CD14-positive monocyte (primary cell): ENCODE results near the gene FGGY. TPM values are rescaled to one million over a fixed set of nuclear protein-coding genes. Genes with fewer than 3 reads are reported as not detected.

Experiments
- DNase-seq, 3 donors: peaks; one replicate each; pipeline ENCODE4 v3.0.0-alpha.2; 2011 to 2022
- H2AFZ ChIP-seq: 2 replicates; pipeline ENCODE4 v1.6.0; 2012; ENCODE audit warnings: mild to moderate bottlenecking, low read depth, low read length, inconsistent platforms; ENCODE audit not compliant: insufficient read depth, poor library complexity, severe bottlenecking
- H3K27ac ChIP-seq, 2 donors: 1 replicate in 1 of 2; 2 replicates in 1 of 2; pipeline ENCODE4 v1.5.1; 2012 to 2013; ENCODE audit warnings: low read length in 2 of 2, control low read depth in 1 of 2, inconsistent platforms in 1 of 2, low read depth in 1 of 2, mild to moderate bottlenecking in 1 of 2
- H3K27me3 ChIP-seq, 2 donors: one replicate each; pipeline versions ENCODE4 v1.6.0 to v1.6.1; 2011 to 2013; ENCODE audit warnings: low read length in 2 of 2; ENCODE audit not compliant: control insufficient read depth in 2 of 2, insufficient read depth in 2 of 2
- H3K36me3 ChIP-seq, 2 donors: replicated peaks in 1 of 2; 1 replicate in 1 of 2; 2 replicates in 1 of 2; pipeline versions ENCODE4 v1.5.1 to v1.6.1; 2012 to 2013; ENCODE audit warnings: low read length in 2 of 2, control low read depth in 1 of 2, inconsistent platforms in 1 of 2, mild to moderate bottlenecking in 1 of 2; ENCODE audit not compliant: insufficient read depth in 2 of 2, control insufficient read depth in 1 of 2
- H3K4me1 ChIP-seq, 2 donors: 1 replicate in 1 of 2; 2 replicates in 1 of 2; pipeline versions ENCODE4 v1.5.1 to v1.6.1; 2012 to 2013; ENCODE audit warnings: low read length in 2 of 2, control low read depth in 1 of 2, inconsistent platforms in 1 of 2, mild to moderate bottlenecking in 1 of 2, moderate library complexity in 1 of 2; ENCODE audit not compliant: insufficient read depth in 2 of 2, control insufficient read depth in 1 of 2
- H3K4me2 ChIP-seq: replicated peaks from 2 replicates; pipeline ENCODE3; 2012; ENCODE audit warnings: low read length, moderate library complexity, mild to moderate bottlenecking; ENCODE audit not compliant: poor library complexity, severe bottlenecking; ENCODE audit errors: extremely low read depth
- H3K4me3 ChIP-seq, 3 experiments: fragments of 200-600 bp in 1 of 3; sonication (generic) in 1 of 3; replicated peaks in 1 of 3; 1 replicate in 2 of 3; 2 replicates in 1 of 3; pipeline ENCODE4 v1.5.1; 2011 to 2013; ENCODE audit warnings: low read length in 3 of 3, mild to moderate bottlenecking in 3 of 3, control low read depth in 2 of 3, low read depth in 2 of 3, inconsistent platforms in 1 of 3, moderate library complexity in 1 of 3
- H3K79me2 ChIP-seq: 2 replicates; pipeline ENCODE4 v1.6.0; 2012; ENCODE audit warnings: mild to moderate bottlenecking, control low read depth, inconsistent platforms, low read length, moderate library complexity; ENCODE audit not compliant: insufficient read depth
- H3K9ac ChIP-seq: 2 replicates; pipeline ENCODE4 v1.6.0; 2017; ENCODE audit warnings: low read length, mild to moderate bottlenecking; ENCODE audit not compliant: insufficient read depth, poor library complexity, severe bottlenecking
- H3K9me3 ChIP-seq, 2 donors: replicated peaks in 1 of 2; 1 replicate in 1 of 2; 2 replicates in 1 of 2; pipeline versions ENCODE4 v1.5.1 to v1.6.1; 2012 to 2013; ENCODE audit warnings: low read length in 2 of 2, control low read depth in 1 of 2; ENCODE audit not compliant: control insufficient read depth in 1 of 2, insufficient read depth in 1 of 2
- H4K20me1 ChIP-seq: 2 replicates; pipeline ENCODE4 v1.6.0; 2012; ENCODE audit warnings: mild to moderate bottlenecking, low read length, control low read depth, moderate library complexity; ENCODE audit not compliant: insufficient read depth
- H3K27ac Mint-ChIP-seq, 7 donors: one replicate each; pipeline ENCODE4 v1.8.0; 2020; ENCODE audit warnings: mild to moderate bottlenecking in 7 of 7, mixed read lengths in 7 of 7, moderate library complexity in 6 of 7, inconsistent platforms in 2 of 7
- H3K27me3 Mint-ChIP-seq, 3 donors: one replicate each; pipeline ENCODE4 v1.8.0; 2021 to 2022; ENCODE audit warnings: low read depth in 3 of 3, mild to moderate bottlenecking in 3 of 3, mixed read lengths in 3 of 3, moderate library complexity in 3 of 3, inconsistent platforms in 1 of 3
- H3K36me3 Mint-ChIP-seq, 2 donors: one replicate each; pipeline ENCODE4 v1.8.0; 2020; ENCODE audit warnings: mixed read lengths in 2 of 2, inconsistent platforms in 1 of 2, mild to moderate bottlenecking in 1 of 2
- H3K4me1 Mint-ChIP-seq: one replicate; pipeline ENCODE4 v1.8.0; 2020; ENCODE audit warnings: mild to moderate bottlenecking, mixed read lengths
- H3K4me3 Mint-ChIP-seq, 2 donors: one replicate each; pipeline ENCODE4 v1.8.0; 2020; ENCODE audit warnings: mild to moderate bottlenecking in 2 of 2, mixed read lengths in 2 of 2, moderate library complexity in 1 of 2
- H3K9me3 Mint-ChIP-seq, 7 donors: one replicate each; pipeline ENCODE4 v1.8.0; 2020 to 2022; ENCODE audit warnings: mixed read lengths in 7 of 7, mild to moderate bottlenecking in 6 of 7, moderate library complexity in 6 of 7, inconsistent platforms in 2 of 7
- CTCF ChIP-seq: fragments of 200-600 bp; IDR thresholded peaks from one replicate; pipeline ENCODE4 v1.8.0; 2022; ENCODE audit warnings: antibody characterized with exemption, mild to moderate bottlenecking
- WGBS: methylation state at CpG from one replicate; pipeline ENCODE4 v1.1.5; 2013; ENCODE audit warnings: missing lambda C conversion rate; ENCODE audit not compliant: insufficient coverage; 5-methylcytosine and 5-hydroxymethylcytosine counted together
- intact Hi-C, 2 donors: fragments of 100-400 bp; cut with micrococcal nuclease; formaldehyde crosslinking; loops; one replicate each; pipeline versions ENCODE4 v1.15.0 to v1.15.1; 2023
- polyA plus RNA-seq, 3 donors: library from polyadenylated mRNA; depleted of rRNA in 1 of 3; unstranded in 2 of 3; stranded (reverse) in 1 of 3; fragments of 300-500 nt in 2 of 3; fragments of >200 nt in 1 of 3; fragmentation: Illumina TruSeq in 2 of 3; gene quantifications; 1 replicate in 2 of 3; 2 replicates in 1 of 3; pipeline ENCODE4 v1.2.3, GENCODE V29; 2012 to 2021

The FGGY gene
- polyA plus RNA-seq, 3 donors, result 2.3 to 4.3 (median 2.9) TPM

- WGBS, result 20% methylated on average over 1 of the region's 3 CpGs
- H3K9me3 ChIP-seq, result peaks cover 0 to under 1% of the 10 kb centered on the region in 2 donors
- Mint-ChIP-seq H3K36me3 (peaks cover 0 to 7% of the 10 kb centered on the region in 2 donors), H3K4me3 (peak overlapping the region in 1 of 2 donors; percentile 18), H3K27ac (peak overlapping the region in 4 of 7 donors; percentile 9 to 69 (median 38)), H3K4me1 (peaks cover 36% of the 10 kb centered on the region), H3K27me3 (peaks cover 0 to 3% (median 0%) of the 10 kb centered on the region in 3 donors), H3K9me3 (peaks cover 0 to 2% (median 0%) of the 10 kb centered on the region in 7 donors)
- H3K27ac ChIP-seq, result no peak overlapping the region
- peaks cover 29 to 36% of the 10 kb centered on the region in 2 donors for H3K4me1 ChIP-seq
- peak; percentile 11 for TF ChIP-seq CTCF
- intact Hi-C loops, result loop anchor here in 1 of 2 donors (2.0 to 10.0 kb wide), 2 partner anchors 45 to 123 kb away; no protein-coding TSS in a partner anchor
- H4K20me1 ChIP-seq, result no peaks in the 10 kb centered on the region
- no peaks in the 10 kb centered on the region for H3K79me2 ChIP-seq
- no peak overlapping the region for H3K4me3 ChIP-seq
- no peak overlapping the region for H3K4me2 ChIP-seq
- peaks cover 0 to under 1% of the 10 kb centered on the region in 2 donors for H3K36me3 ChIP-seq
- peak; percentile 24 to 54 (median 38) for DNase-seq
- H2AFZ ChIP-seq, result peak overlapping the region; percentile 11
- no peak overlapping the region for H3K9ac ChIP-seq
- no peaks in the 10 kb centered on the region for H3K27me3 ChIP-seq
Measured at GRCh38 chr1:59552007-59552406, 255.1 kb downstream of the FGGY start.

- Histone ChIP-seq H3K4me3 (no peak overlapping the region), H3K9me3 (peaks cover 9 to 14% of the 10 kb centered on the region in 2 donors), H3K9ac (no peak overlapping the region), H3K36me3 (peaks cover 0 to 9% of the 10 kb centered on the region in 2 donors), H3K27ac (no peak overlapping the region), H3K79me2 (no peaks in the 10 kb centered on the region), H2AFZ (no peak overlapping the region), H3K4me2 (no peak overlapping the region), H3K4me1 (peaks cover 29 to 36% of the 10 kb centered on the region in 2 donors), H4K20me1 (no peaks in the 10 kb centered on the region), H3K27me3 (no peaks in the 10 kb centered on the region)
- no peak overlapping the region for H3K27ac Mint-ChIP-seq
- DNase-seq, result no peak
- H3K4me1 Mint-ChIP-seq, result peaks cover 36% of the 10 kb centered on the region
- 100% methylated on average over 1 of the region's 4 CpGs for WGBS
- intact Hi-C loops, result loop anchor here in 1 of 2 donors (2.0 to 10.0 kb wide), 2 partner anchors 47 to 121 kb away; no protein-coding TSS in a partner anchor
- H3K27me3 Mint-ChIP-seq, result peaks cover 0 to 3% (median 0%) of the 10 kb centered on the region in 3 donors
- H3K9me3 Mint-ChIP-seq, result peaks cover 9 to 15% (median 10%) of the 10 kb centered on the region in 7 donors
- peaks cover 6 to 7% of the 10 kb centered on the region in 2 donors for H3K36me3 Mint-ChIP-seq
- no peak overlapping the region for H3K4me3 Mint-ChIP-seq
- TF ChIP-seq CTCF, result no peak
Measured at GRCh38 chr1:59553371-59553770, 256.5 kb downstream of the FGGY start.
